CD4-positive, alpha-beta T cell (primary cell): ENCODE results near the gene PDLIM7. TPM values are rescaled to one million over a fixed set of nuclear protein-coding genes. Genes with fewer than 3 reads are reported as not detected.
A peak's percentile ranks its signal among the peaks of the same experiment; 100 is the strongest.

Source experiments
- ATAC-seq: fragments of 200-7000 bp; cut with Tn5 transposase; one replicate; pipeline ENCODE4 v1.10.0; 2022; ENCODE audit warnings: mild to moderate bottlenecking; ENCODE audit not compliant: poor library complexity
- CTCF ChIA-PET: fragments of 350-600 bp; sonication (Branson Sonifier 250); formaldehyde crosslinking; loops from one replicate; lab custom pipeline; 2021; ENCODE audit warnings: antibody characterized with exemption, inconsistent platforms; lab: Charles Lee
- POLR2A ChIA-PET: fragments of 350-600 bp; sonication (Branson Sonifier 250); formaldehyde crosslinking; loops from one replicate; lab custom pipeline; 2021; ENCODE audit warnings: antibody characterized with exemption, inconsistent platforms; lab: Charles Lee
- DNase-seq, 14 experiments: peaks; one replicate each; pipeline ENCODE4 v3.0.0-alpha.2; 2013 to 2020; ENCODE audit warnings: mixed read lengths in 2 of 14
- H3K27ac ChIP-seq, 2 donors: one replicate each; pipeline versions ENCODE4 v1.5.1 to v1.7.0; 2013; ENCODE audit warnings: low read length in 2 of 2, low read depth in 1 of 2, mild to moderate bottlenecking in 1 of 2
- H3K27me3 ChIP-seq, 2 experiments: 1 replicate in 1 of 2; 2 replicates in 1 of 2; pipeline versions ENCODE4 v1.6.1 to v1.7.0; 2013; ENCODE audit warnings: low read length in 2 of 2, control low read depth in 1 of 2, mild to moderate bottlenecking in 1 of 2, moderate library complexity in 1 of 2; ENCODE audit not compliant: insufficient read depth in 2 of 2, control insufficient read depth in 1 of 2
- H3K36me3 ChIP-seq: one replicate; pipeline ENCODE4 v1.6.1; 2013; ENCODE audit warnings: low read length, control low read depth; ENCODE audit not compliant: insufficient read depth
- H3K4me1 ChIP-seq: one replicate; pipeline ENCODE4 v1.6.1; 2013; ENCODE audit warnings: low read length, control low read depth; ENCODE audit not compliant: insufficient read depth
- H3K4me3 ChIP-seq: one replicate; pipeline ENCODE4 v1.5.1; 2013; ENCODE audit warnings: mild to moderate bottlenecking, low read length, moderate library complexity
- H3K9me3 ChIP-seq, 2 experiments: 1 replicate in 1 of 2; 2 replicates in 1 of 2; pipeline versions ENCODE4 v1.6.1 to v1.7.0; 2013; ENCODE audit warnings: low read length in 2 of 2, mild to moderate bottlenecking in 2 of 2, control low read depth in 1 of 2, moderate library complexity in 1 of 2; ENCODE audit not compliant: control insufficient read depth in 1 of 2, insufficient read depth in 1 of 2
- H3K27ac Mint-ChIP-seq: one replicate; pipeline ENCODE4 v1.8.0; 2020; ENCODE audit warnings: mixed read lengths
- H3K27me3 Mint-ChIP-seq: one replicate; pipeline ENCODE4 v1.8.0; 2021; ENCODE audit warnings: mixed read lengths
- H3K36me3 Mint-ChIP-seq: one replicate; pipeline ENCODE4 v1.8.0; 2021; ENCODE audit warnings: low read depth, mixed read lengths
- H3K4me1 Mint-ChIP-seq: one replicate; pipeline ENCODE4 v1.8.0; 2021; ENCODE audit warnings: low read depth, mixed read lengths
- H3K4me3 Mint-ChIP-seq: one replicate; pipeline ENCODE4 v1.8.0; 2020; ENCODE audit warnings: mild to moderate bottlenecking, mixed read lengths
- H3K9me3 Mint-ChIP-seq: one replicate; pipeline ENCODE4 v1.8.0; 2020; ENCODE audit warnings: mixed read lengths
- CTCF ChIP-seq: fragments of 200-600 bp; IDR thresholded peaks from one replicate; pipeline ENCODE4 v1.8.0; 2022; ENCODE audit warnings: antibody characterized with exemption, mild to moderate bottlenecking
- intact Hi-C, 2 experiments: fragments of 100-400 bp; cut with DNase I in 1 of 2; cut with micrococcal nuclease in 1 of 2; formaldehyde crosslinking; loops; one replicate each; pipeline versions ENCODE4 v1.15.1 to v1.9.0; 2023 to 2025; cut with DNase I, micrococcal nuclease
- total RNA-seq, 174 experiments: library from RNA in 2 of 174; stranded (reverse) in 2 of 174; gene quantifications; one replicate each; pipeline ENCODE4 v1.2.3 and lab custom pipeline; 2021 to 2026

Gene PDLIM7
- total RNA-seq, 2 experiments from 2014 or later: 5.2 to 6.0 TPM

GRCh38 chr5:177505075-177505474 is 7.7 kb upstream of the PDLIM7 start:
- H3K36me3 Mint-ChIP-seq: no peaks in the 10 kb centered on the region
- CTCF ChIA-PET: no interaction called here
- no peaks in the 10 kb centered on the region for H3K27me3 Mint-ChIP-seq
- no peak overlapping the region for H3K27ac ChIP-seq
- no peaks in the 10 kb centered on the region for H3K9me3 ChIP-seq
- H3K4me3 Mint-ChIP-seq: no peak overlapping the region
- no peak overlapping the region for H3K4me3 ChIP-seq
- H3K9me3 Mint-ChIP-seq: no peaks in the 10 kb centered on the region
- no peaks in the 10 kb centered on the region for H3K36me3 ChIP-seq
- no peak overlapping the region for H3K27ac Mint-ChIP-seq
- no peak for DNase-seq
- peaks cover 5% of the 10 kb centered on the region for H3K4me1 Mint-ChIP-seq
- peaks cover 17% of the 10 kb centered on the region for H3K4me1 ChIP-seq
- no peak for ATAC-seq
- H3K27me3 ChIP-seq: no peaks in the 10 kb centered on the region
- no peak for TF ChIP-seq CTCF
- intact Hi-C loops: no loop called here
- POLR2A ChIA-PET: no interaction called here

- Histone ChIP-seq H3K4me3 (no peak overlapping the region), H3K27me3 (no peaks in the 10 kb centered on the region), H3K36me3 (no peaks in the 10 kb centered on the region), H3K4me1 (peaks cover 10% of the 10 kb centered on the region), H3K27ac (no peak overlapping the region), H3K9me3 (no peaks in the 10 kb centered on the region)
- DNase-seq (peak in 1 of 14 experiments; percentile 31), ATAC-seq (no peak)
- POLR2A ChIA-PET: no interaction called here
- Mint-ChIP-seq H3K4me1 (peaks cover 10% of the 10 kb centered on the region), H3K27ac (no peak overlapping the region), H3K4me3 (no peak overlapping the region), H3K27me3 (no peaks in the 10 kb centered on the region), H3K36me3 (no peaks in the 10 kb centered on the region), H3K9me3 (no peaks in the 10 kb centered on the region)
- CTCF ChIA-PET: interaction anchor here (4.1 kb wide), 1 partner anchor 114 kb away, joined by 41 read pairs; no protein-coding TSS in a partner anchor
- no peak for TF ChIP-seq CTCF
- intact Hi-C loops: no loop called here
Observed at GRCh38 chr5:177504086-177505056, 7.0 kb upstream of the PDLIM7 start.

GRCh38 chr5:177503351-177504085 is 6.1 kb upstream of the PDLIM7 start:
- no peaks in the 10 kb centered on the region for H3K9me3 ChIP-seq
- intact Hi-C loops: no loop called here
- Mint-ChIP-seq H3K9me3 (no peaks in the 10 kb centered on the region), H3K4me3 (no peak overlapping the region), H3K27ac (no peak overlapping the region), H3K4me1 (peaks cover 14% of the 10 kb centered on the region), H3K27me3 (no peaks in the 10 kb centered on the region), H3K36me3 (no peaks in the 10 kb centered on the region)
- no peak for TF ChIP-seq CTCF
- no peak overlapping the region for H3K27ac ChIP-seq
- CTCF ChIA-PET: interaction anchor here (4.1 kb wide), 1 partner anchor 113 kb away, joined by 41 read pairs; no protein-coding TSS in a partner anchor
- peaks cover 8% of the 10 kb centered on the region for H3K4me1 ChIP-seq
- DNase-seq (no peak), ATAC-seq (no peak)
- no peak overlapping the region for H3K4me3 ChIP-seq
- POLR2A ChIA-PET: no interaction called here
- H3K27me3 ChIP-seq: no peaks in the 10 kb centered on the region
- no peaks in the 10 kb centered on the region for H3K36me3 ChIP-seq
